NCI-H524 (cell line): ENCODE measurements around the gene RPEL1.
"Not testable (repeated sequence)": the region's sequence is repeated elsewhere in the genome, so short reads cannot be mapped to it uniquely, and the experiment has no call there.

Experiments
- DNase-seq, 2 experiments: peaks; one replicate each; lab custom pipeline; 2025; lab: John Stamatoyannopoulos, UW

RPEL1 gene

GRCh38 chr10:103232772-103233488, 12.8 kb upstream of the RPEL1 start:
- no peak for DNase-seq

GRCh38 chr10:103235775-103236174, 9.9 kb upstream of the RPEL1 start:
- DNase-seq = no peak

GRCh38 chr10:103238506-103239252, 7.0 kb upstream of the RPEL1 start:
- DNase-seq = no peak

- DNase-seq = no peak
Measured at GRCh38 chr10:103241262-103242011, 4.2 kb upstream of the RPEL1 start.

GRCh38 chr10:103244666-103245271, 918 bp upstream of the RPEL1 start:
- DNase-seq = peak in 1 of 2 experiments; percentile 37

GRCh38 chr10:103246324-103246723, 637 bp downstream of the RPEL1 start:
- DNase-seq = no peak

- no peak for DNase-seq
Measured at GRCh38 chr10:103254113-103254512, 8.4 kb downstream of the RPEL1 start.

GRCh38 chr10:103254538-103255325, 9.0 kb downstream of the RPEL1 start:
- no peak for DNase-seq

GRCh38 chr10:103256613-103257012, 10.9 kb downstream of the RPEL1 start:
- DNase-seq = no peak

- DNase-seq = no peak
Measured at GRCh38 chr10:103257812-103258211, 12.1 kb downstream of the RPEL1 start.

GRCh38 chr10:103258928-103259327, 13.2 kb downstream of the RPEL1 start:
- DNase-seq = not testable (repeated sequence)

GRCh38 chr10:103259989-103260388, 14.3 kb downstream of the RPEL1 start:
- no peak for DNase-seq

- no peak for DNase-seq
Measured at GRCh38 chr10:103262229-103262628, 16.5 kb downstream of the RPEL1 start.

GRCh38 chr10:103265717-103266329, 20.1 kb downstream of the RPEL1 start:
- no peak for DNase-seq

- no peak for DNase-seq
Measured at GRCh38 chr10:103273041-103273441, 27.4 kb downstream of the RPEL1 start.

GRCh38 chr10:103276251-103276895, 30.7 kb downstream of the RPEL1 start:
- DNase-seq = peak in 1 of 2 experiments; percentile 2

GRCh38 chr10:103276896-103277712, 31.4 kb downstream of the RPEL1 start, which contains the start of gene INA:
INA (plus strand) TSS chr10:103277138; CDS start chr10:103277212, 74 bp downstream.
- DNase-seq = peak in 1 of 2 experiments; percentile 56

- peak in 1 of 2 experiments; percentile 20 for DNase-seq
Measured at GRCh38 chr10:103277713-103278536, 32.2 kb downstream of the RPEL1 start.

- no peak for DNase-seq
Measured at GRCh38 chr10:103278537-103278823, 32.8 kb downstream of the RPEL1 start.
